Skeletal muscle cell (primary cell): ENCODE results near the gene FIGNL1.
A peak's percentile ranks its signal among the peaks of the same experiment; 100 is the strongest.

Experiments
- DNase-seq: peaks from one replicate; pipeline ENCODE4 v3.0.0-alpha.2; 2010; ENCODE audit warnings: low read depth
- H3K4me3 ChIP-seq: 2 replicates; pipeline ENCODE4 v1.5.1; 2011; ENCODE audit warnings: low read depth, mild to moderate bottlenecking, control low read depth, low read length, moderate library complexity

Gene FIGNL1

GRCh38 chr7:50449881-50450589 lies at the start of gene FIGNL1:
TSS of gene FIGNL1 (minus strand) at chr7:50450350. CDS start at chr7:50447287, 3,063 bp downstream.
- peak; percentile 49 for DNase-seq
- H3K4me3 ChIP-seq = peak within 1 kb of the TSS; percentile 73

- DNase-seq = no peak
- no peak overlapping the region for H3K4me3 ChIP-seq
Observed at GRCh38 chr7:50499092-50499491, 48.9 kb upstream of the FIGNL1 start.

GRCh38 chr7:50497968-50498367 lies 47.8 kb upstream of the FIGNL1 start:
- no peak for DNase-seq
- no peak overlapping the region for H3K4me3 ChIP-seq

- no peak for DNase-seq
- H3K4me3 ChIP-seq = no peak overlapping the region
Observed at GRCh38 chr7:50497068-50497642, 47.0 kb upstream of the FIGNL1 start.

- DNase-seq = no peak
- no peak overlapping the region for H3K4me3 ChIP-seq
Observed at GRCh38 chr7:50496569-50496968, 46.4 kb upstream of the FIGNL1 start.

GRCh38 chr7:50495746-50496145 lies 45.6 kb upstream of the FIGNL1 start:
- DNase-seq = no peak

GRCh38 chr7:50492770-50493519 lies 42.8 kb upstream of the FIGNL1 start:
- DNase-seq = no peak
- no peak overlapping the region for H3K4me3 ChIP-seq

More at GRCh38 chr7:50495746-50496145, 45.6 kb upstream of the FIGNL1 start:
- H3K4me3 ChIP-seq = no peak overlapping the region

GRCh38 chr7:50491943-50492342 lies 41.8 kb upstream of the FIGNL1 start:
- DNase-seq = no peak
- no peak overlapping the region for H3K4me3 ChIP-seq

GRCh38 chr7:50491209-50491608 lies 41.1 kb upstream of the FIGNL1 start:
- no peak for DNase-seq
- no peak overlapping the region for H3K4me3 ChIP-seq

GRCh38 chr7:50488379-50488778 lies 38.2 kb upstream of the FIGNL1 start:
- H3K4me3 ChIP-seq = no peak overlapping the region
- DNase-seq = no peak

GRCh38 chr7:50486512-50486911 lies 36.4 kb upstream of the FIGNL1 start:
- H3K4me3 ChIP-seq = no peak overlapping the region
- no peak for DNase-seq

GRCh38 chr7:50481867-50482266 lies 31.7 kb upstream of the FIGNL1 start:
- no peak overlapping the region for H3K4me3 ChIP-seq
- no peak for DNase-seq

GRCh38 chr7:50480797-50481196 lies 30.6 kb upstream of the FIGNL1 start:
- no peak overlapping the region for H3K4me3 ChIP-seq
- no peak for DNase-seq

- no peak for DNase-seq
- H3K4me3 ChIP-seq = no peak overlapping the region
Observed at GRCh38 chr7:50479743-50480517, 29.8 kb upstream of the FIGNL1 start.

- DNase-seq = no peak
- H3K4me3 ChIP-seq = no peak overlapping the region
Observed at GRCh38 chr7:50477640-50478039, 27.5 kb upstream of the FIGNL1 start.

- no peak overlapping the region for H3K4me3 ChIP-seq
- DNase-seq = no peak
Observed at GRCh38 chr7:50476953-50477625, 26.9 kb upstream of the FIGNL1 start.

GRCh38 chr7:50475340-50475739 lies 25.2 kb upstream of the FIGNL1 start:
- no peak overlapping the region for H3K4me3 ChIP-seq
- DNase-seq = no peak

GRCh38 chr7:50474382-50475160 lies 24.4 kb upstream of the FIGNL1 start:
- DNase-seq = no peak
- H3K4me3 ChIP-seq = no peak overlapping the region

- no peak overlapping the region for H3K4me3 ChIP-seq
- no peak for DNase-seq
Observed at GRCh38 chr7:50473531-50473930, 23.4 kb upstream of the FIGNL1 start.
